Sigmoid colon (tissue), 4 donors: ENCODE data around the gene DHX29.

Experiments
- EP300 ChIP-seq, 4 donors: sonication (generic); formaldehyde crosslinking; IDR thresholded peaks; one replicate each; pipeline ENCODE4 v1.6.1; 2017; ENCODE audit warnings: antibody characterized with exemption in 4 of 4
- POLR2A ChIP-seq, 2 donors: fragments of 450-650 bp; IDR thresholded peaks; one replicate each; pipeline ENCODE4 v1.6.1; 2016; ENCODE audit warnings: antibody characterized with exemption in 2 of 2, mild to moderate bottlenecking in 2 of 2, moderate library complexity in 2 of 2
- POLR2AphosphoS5 ChIP-seq, 4 donors: sonication (generic); formaldehyde crosslinking; IDR thresholded peaks; one replicate each; pipeline ENCODE4 v1.6.1; 2017; ENCODE audit warnings: antibody characterized with exemption in 4 of 4
- TF ChIP-seq, protein P1 (sequence below), 4 experiments: fragments of 450-650 bp in 3 of 4; fragments of 200-600 bp in 1 of 4; IDR thresholded peaks; one replicate each; pipeline ENCODE4 v1.5.1; 2016 to 2019; ENCODE audit warnings: antibody characterized with exemption in 4 of 4, mild to moderate bottlenecking in 3 of 4, moderate library complexity in 2 of 4

DNA sequence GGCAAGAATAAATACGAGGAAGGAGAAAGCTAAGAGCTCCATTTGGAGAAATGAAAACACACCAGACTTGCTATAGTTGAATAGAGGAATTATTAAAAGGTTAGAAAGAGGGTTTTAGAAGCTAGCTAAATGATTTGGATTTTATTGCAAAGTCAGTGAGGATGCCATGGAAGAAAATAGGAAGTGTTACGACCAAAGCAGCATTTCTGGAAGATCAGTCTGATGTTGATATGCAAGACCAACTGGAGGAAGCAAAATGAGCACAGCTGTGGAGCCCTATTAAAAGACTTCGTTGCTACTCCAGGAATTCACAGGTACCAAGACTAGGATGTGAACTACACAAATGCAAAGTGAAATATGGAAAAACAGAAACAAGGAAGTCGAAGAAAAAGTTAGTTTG is 2.1 kb downstream of the DHX29 start:
- TF ChIP-seq, protein P1, sequence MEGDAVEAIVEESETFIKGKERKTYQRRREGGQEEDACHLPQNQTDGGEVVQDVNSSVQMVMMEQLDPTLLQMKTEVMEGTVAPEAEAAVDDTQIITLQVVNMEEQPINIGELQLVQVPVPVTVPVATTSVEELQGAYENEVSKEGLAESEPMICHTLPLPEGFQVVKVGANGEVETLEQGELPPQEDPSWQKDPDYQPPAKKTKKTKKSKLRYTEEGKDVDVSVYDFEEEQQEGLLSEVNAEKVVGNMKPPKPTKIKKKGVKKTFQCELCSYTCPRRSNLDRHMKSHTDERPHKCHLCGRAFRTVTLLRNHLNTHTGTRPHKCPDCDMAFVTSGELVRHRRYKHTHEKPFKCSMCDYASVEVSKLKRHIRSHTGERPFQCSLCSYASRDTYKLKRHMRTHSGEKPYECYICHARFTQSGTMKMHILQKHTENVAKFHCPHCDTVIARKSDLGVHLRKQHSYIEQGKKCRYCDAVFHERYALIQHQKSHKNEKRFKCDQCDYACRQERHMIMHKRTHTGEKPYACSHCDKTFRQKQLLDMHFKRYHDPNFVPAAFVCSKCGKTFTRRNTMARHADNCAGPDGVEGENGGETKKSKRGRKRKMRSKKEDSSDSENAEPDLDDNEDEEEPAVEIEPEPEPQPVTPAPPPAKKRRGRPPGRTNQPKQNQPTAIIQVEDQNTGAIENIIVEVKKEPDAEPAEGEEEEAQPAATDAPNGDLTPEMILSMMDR (IDR thresholded peaks at IDR 0.05): no peak
- TF ChIP-seq EP300 (IDR thresholded peaks at IDR 0.05) (no peak), POLR2AphosphoS5 (IDR thresholded peaks at IDR 0.05) (no peak), POLR2A (IDR thresholded peaks at IDR 0.05) (no peak)
